ENCODE measurements around the gene RBL1. TPM values are rescaled to one million over a fixed set of nuclear protein-coding genes. Genes with fewer than 3 reads are reported as not detected.
"Not testable (repeated sequence)": the region's sequence is repeated elsewhere in the genome, so short reads cannot be mapped to it uniquely, and the experiment has no call there.

RBL1 gene
- total and polyA plus RNA-seq, 4 donors, result 0.60 to 14.7 (median 2.0) TPM

DNA sequence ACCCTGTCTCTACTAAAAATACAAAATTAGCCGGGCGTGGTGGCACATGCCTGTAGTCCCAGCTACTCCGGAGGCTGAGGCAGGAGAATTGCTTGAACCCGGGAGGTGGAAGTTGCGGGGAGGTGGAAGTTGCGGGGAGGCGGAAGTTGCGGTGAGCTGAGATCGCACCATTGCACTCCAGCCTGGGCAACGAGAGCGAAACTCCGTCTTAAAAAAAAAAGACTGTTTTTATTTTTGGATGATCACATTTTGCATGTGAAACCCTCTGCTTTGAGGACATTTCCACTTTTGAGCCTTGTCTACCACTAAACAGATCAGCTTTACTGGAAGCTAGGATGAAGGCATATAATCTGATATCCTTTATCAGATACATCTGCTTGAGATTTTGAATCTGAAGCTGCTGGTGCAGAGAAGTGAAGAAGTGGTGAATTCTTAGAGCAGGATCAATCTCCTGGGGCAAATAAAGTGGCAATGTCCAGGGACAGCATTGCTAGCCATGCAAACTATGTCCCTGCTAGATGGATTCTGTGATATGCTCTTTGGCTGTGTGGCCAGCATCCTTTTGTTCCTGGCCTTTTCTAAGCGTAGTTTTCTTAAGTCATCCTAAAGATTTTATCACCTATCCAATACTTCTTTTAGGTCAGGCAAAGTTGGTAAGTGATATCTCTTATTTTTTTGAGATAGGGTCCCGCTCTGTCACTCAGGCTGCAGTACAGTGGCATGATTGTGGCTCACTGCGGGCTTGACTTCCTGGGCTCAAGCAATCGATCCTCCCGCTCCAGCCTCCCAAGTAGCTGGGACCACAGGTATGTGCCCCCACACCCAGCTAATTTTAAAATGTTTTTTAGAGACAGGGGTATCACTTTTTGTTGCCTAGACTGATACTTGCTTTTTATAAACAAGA lies 23.3 kb downstream of the RBL1 start (continued):
- TF ChIP-seq, protein P1, sequence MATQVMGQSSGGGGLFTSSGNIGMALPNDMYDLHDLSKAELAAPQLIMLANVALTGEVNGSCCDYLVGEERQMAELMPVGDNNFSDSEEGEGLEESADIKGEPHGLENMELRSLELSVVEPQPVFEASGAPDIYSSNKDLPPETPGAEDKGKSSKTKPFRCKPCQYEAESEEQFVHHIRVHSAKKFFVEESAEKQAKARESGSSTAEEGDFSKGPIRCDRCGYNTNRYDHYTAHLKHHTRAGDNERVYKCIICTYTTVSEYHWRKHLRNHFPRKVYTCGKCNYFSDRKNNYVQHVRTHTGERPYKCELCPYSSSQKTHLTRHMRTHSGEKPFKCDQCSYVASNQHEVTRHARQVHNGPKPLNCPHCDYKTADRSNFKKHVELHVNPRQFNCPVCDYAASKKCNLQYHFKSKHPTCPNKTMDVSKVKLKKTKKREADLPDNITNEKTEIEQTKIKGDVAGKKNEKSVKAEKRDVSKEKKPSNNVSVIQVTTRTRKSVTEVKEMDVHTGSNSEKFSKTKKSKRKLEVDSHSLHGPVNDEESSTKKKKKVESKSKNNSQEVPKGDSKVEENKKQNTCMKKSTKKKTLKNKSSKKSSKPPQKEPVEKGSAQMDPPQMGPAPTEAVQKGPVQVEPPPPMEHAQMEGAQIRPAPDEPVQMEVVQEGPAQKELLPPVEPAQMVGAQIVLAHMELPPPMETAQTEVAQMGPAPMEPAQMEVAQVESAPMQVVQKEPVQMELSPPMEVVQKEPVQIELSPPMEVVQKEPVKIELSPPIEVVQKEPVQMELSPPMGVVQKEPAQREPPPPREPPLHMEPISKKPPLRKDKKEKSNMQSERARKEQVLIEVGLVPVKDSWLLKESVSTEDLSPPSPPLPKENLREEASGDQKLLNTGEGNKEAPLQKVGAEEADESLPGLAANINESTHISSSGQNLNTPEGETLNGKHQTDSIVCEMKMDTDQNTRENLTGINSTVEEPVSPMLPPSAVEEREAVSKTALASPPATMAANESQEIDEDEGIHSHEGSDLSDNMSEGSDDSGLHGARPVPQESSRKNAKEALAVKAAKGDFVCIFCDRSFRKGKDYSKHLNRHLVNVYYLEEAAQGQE (IDR thresholded peaks at IDR 0.05), result no peak
- TF ChIP-seq YY1 (IDR thresholded peaks at IDR 0.05) (no peak), RAD21 (IDR thresholded peaks at IDR 0.05) (no peak), JUND (IDR thresholded peaks at IDR 0.05) (no peak), GABPA (IDR thresholded peaks at IDR 0.05 in 1 of 2, conservative IDR thresholded peaks at IDR 0.05 in 1 of 2) (no peak), TAF1 (conservative IDR thresholded peaks at IDR 0.05) (no peak), HNF4G (IDR thresholded peaks at IDR 0.05) (no peak), NR2F2 (IDR thresholded peaks at IDR 0.05) (no peak)

DNA sequence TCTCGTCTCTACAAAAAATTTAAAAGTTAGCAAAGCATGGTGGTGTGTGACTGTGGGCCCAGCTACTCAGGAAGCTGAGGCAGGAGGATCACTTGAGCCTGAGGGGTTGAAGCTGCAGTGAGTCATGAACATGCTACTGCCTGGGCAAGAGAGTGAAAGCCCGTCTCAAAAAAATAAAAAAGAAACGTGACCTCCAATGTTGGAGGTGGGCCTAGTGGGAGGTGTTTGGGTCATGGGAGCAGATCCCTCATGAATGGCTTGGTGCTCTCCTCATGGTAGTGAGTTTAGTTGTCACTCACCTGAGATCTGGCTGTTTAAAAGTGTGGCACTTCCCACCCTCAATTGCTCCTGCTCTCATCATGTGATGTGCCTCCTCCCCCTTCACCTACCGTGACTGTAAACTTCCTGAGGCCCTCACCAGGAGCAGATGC lies 24.3 kb downstream of the RBL1 start:
- Histone ChIP-seq H3K27ac (ENCODE audit: low read depth in 1 of 2, low read length in 2 of 2) (no peak overlapping the region), H3K9me3 (ENCODE audit: control insufficient read depth in 4 of 4, low read length in 3 of 4) (no peaks in the 10 kb centered on the region), H3K4me1 (ENCODE audit: control insufficient read depth in 4 of 4, insufficient read depth in 4 of 4, low read length in 3 of 4) (no peaks in the 10 kb centered on the region), H3K4me3 (ENCODE audit: low read depth in 1 of 3, low read length in 3 of 3) (no peak overlapping the region), H3K36me3 (ENCODE audit: control insufficient read depth in 4 of 4, insufficient read depth in 3 of 4, low read depth in 1 of 4, low read length in 3 of 4) (no peaks in the 10 kb centered on the region), H3K27me3 (ENCODE audit: control insufficient read depth in 4 of 4, insufficient read depth in 4 of 4, low read length in 3 of 4) (no peaks in the 10 kb centered on the region), H3K9ac (ENCODE audit: low read depth in 1 of 2, low read length in 2 of 2) (no peak overlapping the region)
- no peak for DNase-seq (ENCODE audit: low spot score)
- TF ChIP-seq HNF4A (conservative IDR thresholded peaks at IDR 0.05), result no peak
- 85% methylated on average over 4 of the region's 4 CpGs for WGBS

DNA sequence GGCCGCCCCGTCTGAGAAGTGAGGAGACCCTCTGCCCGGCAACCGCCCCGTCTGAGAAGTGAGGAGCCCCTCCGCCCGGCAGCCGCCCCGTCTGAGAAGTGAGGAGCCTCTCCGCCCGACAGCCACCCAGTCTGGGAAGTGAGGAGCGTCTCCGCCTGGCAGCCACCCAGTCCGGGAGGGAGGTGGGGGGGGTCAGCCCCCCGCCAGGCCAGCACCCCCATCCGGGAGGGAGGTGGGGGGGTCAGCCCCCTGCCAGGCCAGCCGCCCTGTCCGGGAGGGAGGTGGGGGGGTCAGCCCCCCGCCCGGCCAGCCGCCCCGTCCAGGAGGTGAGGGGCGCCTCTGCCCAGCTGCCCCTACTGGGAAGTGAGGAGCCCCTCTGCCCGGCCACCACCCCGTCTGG lies 26.2 kb downstream of the RBL1 start:
- not testable (repeated sequence) for H3K27ac ChIP-seq (ENCODE audit: low read depth in 1 of 2, low read length in 2 of 2); H3K4me1 ChIP-seq (ENCODE audit: control insufficient read depth in 4 of 4, insufficient read depth in 4 of 4, low read length in 3 of 4); H3K9ac ChIP-seq (ENCODE audit: low read depth in 1 of 2, low read length in 2 of 2); H3K9me3 ChIP-seq (ENCODE audit: control insufficient read depth in 4 of 4, low read length in 3 of 4); H3K27me3 ChIP-seq (ENCODE audit: control insufficient read depth in 4 of 4, insufficient read depth in 4 of 4, low read length in 3 of 4); DNase-seq (ENCODE audit: low spot score); H3K36me3 ChIP-seq (ENCODE audit: control insufficient read depth in 4 of 4, insufficient read depth in 3 of 4, low read depth in 1 of 4, low read length in 3 of 4); H3K4me3 ChIP-seq (ENCODE audit: low read depth in 1 of 3, low read length in 3 of 3)
- WGBS, result 96% methylated on average over 21 of the region's 25 CpGs

DNA sequence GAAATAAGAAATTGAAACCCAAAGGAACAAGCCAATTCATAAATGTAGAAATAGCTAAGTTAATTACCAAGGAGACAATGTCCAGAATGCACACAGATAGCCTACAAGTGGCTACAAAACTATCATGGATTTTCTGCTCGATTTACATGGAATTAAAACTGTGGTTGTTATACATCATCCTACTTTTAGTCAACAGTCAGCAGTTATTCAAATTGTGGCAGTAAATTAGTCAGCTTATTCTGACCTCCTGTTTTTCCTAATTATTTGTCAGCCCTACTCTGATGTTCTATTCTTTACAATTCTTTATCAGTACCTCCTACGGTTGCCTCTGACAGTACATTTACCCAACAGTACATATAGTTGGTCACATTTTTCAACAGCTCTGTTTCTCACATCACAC lies 29.6 kb downstream of the RBL1 start:
- 91% methylated on average over 2 of the region's 2 CpGs for WGBS
- TF ChIP-seq YY1 (IDR thresholded peaks at IDR 0.05) (no peak), TAF1 (conservative IDR thresholded peaks at IDR 0.05) (no peak), HNF4G (IDR thresholded peaks at IDR 0.05) (no peak), RXRA (IDR thresholded peaks at IDR 0.05) (no peak), HNF4A (conservative IDR thresholded peaks at IDR 0.05) (no peak), NR2F2 (IDR thresholded peaks at IDR 0.05) (no peak), RAD21 (IDR thresholded peaks at IDR 0.05) (no peak), EGR1 (IDR thresholded peaks at IDR 0.05; ENCODE audit: low read depth in 2 of 2) (no peak)
- TF ChIP-seq, protein P2, sequence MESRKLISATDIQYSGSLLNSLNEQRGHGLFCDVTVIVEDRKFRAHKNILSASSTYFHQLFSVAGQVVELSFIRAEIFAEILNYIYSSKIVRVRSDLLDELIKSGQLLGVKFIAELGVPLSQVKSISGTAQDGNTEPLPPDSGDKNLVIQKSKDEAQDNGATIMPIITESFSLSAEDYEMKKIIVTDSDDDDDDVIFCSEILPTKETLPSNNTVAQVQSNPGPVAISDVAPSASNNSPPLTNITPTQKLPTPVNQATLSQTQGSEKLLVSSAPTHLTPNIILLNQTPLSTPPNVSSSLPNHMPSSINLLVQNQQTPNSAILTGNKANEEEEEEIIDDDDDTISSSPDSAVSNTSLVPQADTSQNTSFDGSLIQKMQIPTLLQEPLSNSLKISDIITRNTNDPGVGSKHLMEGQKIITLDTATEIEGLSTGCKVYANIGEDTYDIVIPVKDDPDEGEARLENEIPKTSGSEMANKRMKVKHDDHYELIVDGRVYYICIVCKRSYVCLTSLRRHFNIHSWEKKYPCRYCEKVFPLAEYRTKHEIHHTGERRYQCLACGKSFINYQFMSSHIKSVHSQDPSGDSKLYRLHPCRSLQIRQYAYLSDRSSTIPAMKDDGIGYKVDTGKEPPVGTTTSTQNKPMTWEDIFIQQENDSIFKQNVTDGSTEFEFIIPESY (IDR thresholded peaks at IDR 0.05), result no peak
- TF ChIP-seq, protein P1 (IDR thresholded peaks at IDR 0.05), result no peak
- TF ChIP-seq, protein P3, sequence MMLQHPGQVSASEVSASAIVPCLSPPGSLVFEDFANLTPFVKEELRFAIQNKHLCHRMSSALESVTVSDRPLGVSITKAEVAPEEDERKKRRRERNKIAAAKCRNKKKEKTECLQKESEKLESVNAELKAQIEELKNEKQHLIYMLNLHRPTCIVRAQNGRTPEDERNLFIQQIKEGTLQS (IDR thresholded peaks at IDR 0.05), result no peak
- TF ChIP-seq, protein P4, sequence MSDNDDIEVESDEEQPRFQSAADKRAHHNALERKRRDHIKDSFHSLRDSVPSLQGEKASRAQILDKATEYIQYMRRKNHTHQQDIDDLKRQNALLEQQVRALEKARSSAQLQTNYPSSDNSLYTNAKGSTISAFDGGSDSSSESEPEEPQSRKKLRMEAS (IDR thresholded peaks at IDR 0.05), result no peak

More for the DNA sequence above, 29.6 kb downstream of the RBL1 start:
- Histone ChIP-seq H3K9me3 (ENCODE audit: control insufficient read depth in 4 of 4, low read length in 3 of 4) (no peaks in the 10 kb centered on the region), H3K4me3 (ENCODE audit: low read depth in 1 of 3, low read length in 3 of 3) (no peak overlapping the region), H3K9ac (ENCODE audit: low read depth in 1 of 2, low read length in 2 of 2) (no peak overlapping the region), H3K27me3 (ENCODE audit: control insufficient read depth in 4 of 4, insufficient read depth in 4 of 4, low read length in 3 of 4) (no peaks in the 10 kb centered on the region), H3K4me1 (ENCODE audit: control insufficient read depth in 4 of 4, insufficient read depth in 4 of 4, low read length in 3 of 4) (no peaks in the 10 kb centered on the region), H3K36me3 (ENCODE audit: control insufficient read depth in 4 of 4, insufficient read depth in 3 of 4, low read depth in 1 of 4, low read length in 3 of 4) (peaks cover 0 to 2% (median 0%) of the 10 kb centered on the region in 4 donors), H3K27ac (ENCODE audit: low read depth in 1 of 2, low read length in 2 of 2) (no peak overlapping the region)
- no peak for DNase-seq (ENCODE audit: low spot score)

Data from liver (tissue), 9 donors.